IMR-90 (cell line): ENCODE measurements around the gene DLG4. TPM values are rescaled to one million over a fixed set of nuclear protein-coding genes. Genes with fewer than 3 reads are reported as not detected.
"Not testable (repeated sequence)": the region's sequence is repeated elsewhere in the genome, so short reads cannot be mapped to it uniquely, and the experiment has no call there.

ENCODE experiments used
- ATAC-seq: fragments of 200-7000 bp; cut with Tn5 transposase; 2 replicates; pipeline ENCODE4 v1.9.1; 2020; ENCODE audit warnings: low read depth, mild to moderate bottlenecking, moderate library complexity
- BruUV-seq: library from RNA; stranded (reverse); fragments of 400-500 nt; replicated peaks from 2 replicates; lab custom pipeline; 2021; lab: Mats Ljungman, UMichigan
- CTCF ChIA-PET: fragments of 300-600 bp; formaldehyde crosslinking; extraction: SDS; loops from one replicate; lab custom pipeline; 2021; ENCODE audit warnings: antibody characterized with exemption; lab: Yijun Ruan, JAX
- POLR2A ChIA-PET: fragments of 300-600 bp; sonication (Branson Sonifier 250); formaldehyde crosslinking; loops from one replicate; lab custom pipeline; 2022; ENCODE audit warnings: antibody characterized with exemption; ENCODE audit not compliant: unreplicated experiment; lab: Charles Lee
- DNase-seq: peaks from one replicate; pipeline ENCODE4 v3.0.0; 2013
- H2AFZ ChIP-seq: replicated peaks from 2 replicates; pipeline ENCODE3; 2013; ENCODE audit warnings: low read length, mild to moderate bottlenecking; ENCODE audit not compliant: poor library complexity
- H2AK5ac ChIP-seq: 2 replicates; pipeline ENCODE4 v1.6.1; 2013; ENCODE audit warnings: low read depth, low read length, inconsistent platforms
- H2AK9ac ChIP-seq: replicated peaks from 2 replicates; pipeline ENCODE3; 2013; ENCODE audit warnings: mild to moderate bottlenecking, low read depth, low read length, moderate library complexity; ENCODE audit not compliant: poor library complexity
- H2BK120ac ChIP-seq: 2 replicates; pipeline ENCODE4 v1.6.1; 2013; ENCODE audit warnings: low read depth, low read length, inconsistent platforms
- H2BK15ac ChIP-seq: 3 replicates; pipeline ENCODE4 v1.6.1; 2013; ENCODE audit warnings: low read depth, low read length, inconsistent platforms
- H2BK20ac ChIP-seq: 2 replicates; pipeline ENCODE4 v1.6.1; 2013; ENCODE audit warnings: low read depth, mild to moderate bottlenecking, inconsistent platforms, low read length, moderate library complexity
- H2BK5ac ChIP-seq: 2 replicates; pipeline ENCODE4 v1.6.1; 2013; ENCODE audit warnings: mild to moderate bottlenecking, low read depth, low read length, inconsistent platforms; ENCODE audit not compliant: poor library complexity, severe bottlenecking
- H3K14ac ChIP-seq: replicated peaks from 2 replicates; pipeline ENCODE4 v1.6.1; 2013; ENCODE audit warnings: low read depth, low read length, inconsistent platforms
- H3K18ac ChIP-seq: 2 replicates; pipeline ENCODE4 v1.6.1; 2013; ENCODE audit warnings: low read depth, low read length, control low read depth
- H3K23ac ChIP-seq: 2 replicates; pipeline ENCODE4 v1.6.1; 2013; ENCODE audit warnings: low read depth, low read length, inconsistent platforms
- H3K27ac ChIP-seq: 2 replicates; pipeline ENCODE4 v1.5.1; 2013; ENCODE audit warnings: mild to moderate bottlenecking, control low read depth, low read length; ENCODE audit not compliant: insufficient read depth
- H3K27me3 ChIP-seq: 2 replicates; pipeline ENCODE4 v1.6.1; 2013; ENCODE audit warnings: low read length; ENCODE audit not compliant: control insufficient read depth, insufficient read depth
- H3K36me3 ChIP-seq: 2 replicates; pipeline ENCODE4 v1.6.1; 2013; ENCODE audit warnings: low read length, mixed read lengths; ENCODE audit not compliant: control insufficient read depth, insufficient read depth
- H3K4ac ChIP-seq: 2 replicates; pipeline ENCODE4 v1.6.1; 2013; ENCODE audit warnings: low read depth, low read length, inconsistent platforms
- H3K4me1 ChIP-seq: 2 replicates; pipeline ENCODE4 v1.6.1; 2013; ENCODE audit warnings: low read length, mixed read lengths; ENCODE audit not compliant: control insufficient read depth, insufficient read depth
- H3K4me2 ChIP-seq: 2 replicates; pipeline ENCODE4 v1.6.1; 2013; ENCODE audit warnings: low read depth, mild to moderate bottlenecking, control low read depth, low read length, moderate library complexity
- H3K4me3 ChIP-seq: 2 replicates; pipeline ENCODE4 v1.5.1; 2013; ENCODE audit warnings: low read depth, mild to moderate bottlenecking, control low read depth, low read length, moderate library complexity; ENCODE audit not compliant: insufficient read depth
- H3K56ac ChIP-seq: 2 replicates; pipeline ENCODE4 v1.6.1; 2013; ENCODE audit warnings: low read length, inconsistent platforms; ENCODE audit not compliant: insufficient read depth; ENCODE audit errors: extremely low read depth
- H3K79me1 ChIP-seq, 2 experiments: 2 replicates each; pipeline ENCODE4 v1.6.1; 2013; ENCODE audit warnings: low read length in 2 of 2, inconsistent platforms in 1 of 2, low read depth in 1 of 2
- H3K9ac ChIP-seq: 2 replicates; pipeline ENCODE4 v1.6.1; 2013; ENCODE audit warnings: low read depth, low read length, control low read depth
- H3K9me1 ChIP-seq: 2 replicates; pipeline ENCODE4 v1.6.1; 2013; ENCODE audit warnings: low read length, inconsistent platforms; ENCODE audit not compliant: insufficient read depth
- H3K9me3 ChIP-seq: 2 replicates; pipeline ENCODE4 v1.6.1; 2013; ENCODE audit warnings: low read length; ENCODE audit not compliant: control insufficient read depth, insufficient read depth
- H4K20me1 ChIP-seq: 2 replicates; pipeline ENCODE4 v1.6.1; 2013; ENCODE audit warnings: low read length, inconsistent platforms; ENCODE audit not compliant: insufficient read depth
- H4K5ac ChIP-seq: 2 replicates; pipeline ENCODE4 v1.6.1; 2013; ENCODE audit warnings: mild to moderate bottlenecking, low read depth, low read length, control low read depth
- H4K8ac ChIP-seq, 2 experiments: 2 replicates each; pipeline ENCODE4 v1.6.1; 2013; ENCODE audit warnings: low read depth in 2 of 2, low read length in 2 of 2, control low read depth in 1 of 2, inconsistent platforms in 1 of 2
- H4K91ac ChIP-seq: 2 replicates; pipeline ENCODE4 v1.6.1; 2013; ENCODE audit warnings: low read depth, low read length, inconsistent platforms; ENCODE audit not compliant: insufficient read depth
- WGBS, 2 experiments: methylation state at CpG; one replicate each; pipeline versions ENCODE4 v1.1.5 to v1.1.7; 2013; ENCODE audit warnings: missing lambda C conversion rate in 2 of 2; ENCODE audit not compliant: insufficient read length in 1 of 2; ENCODE audit errors: extremely low coverage in 2 of 2; 5-methylcytosine and 5-hydroxymethylcytosine counted together
- dilution Hi-C: fragments of 300-500 bp; cut with HindIII; formaldehyde crosslinking; loops from one replicate; pipeline ENCODE4 v1.14.3; 2018; ENCODE audit warnings: low sequenced_read_pairs; ENCODE audit not compliant: unreplicated experiment
- in situ Hi-C: fragments of 300-500 bp; cut with MboI; formaldehyde crosslinking; loops from 3 replicates; pipeline ENCODE4 v1.14.3; 2019; ENCODE audit warnings: low sequenced_read_pairs, inconsistent platforms, mixed read lengths
- intact Hi-C: fragments of 100-400 bp; cut with micrococcal nuclease; formaldehyde crosslinking; loops from 2 replicates; pipeline ENCODE4 v1.10.0; 2022
- polyA plus RNA-seq, 3 experiments: library from polyadenylated mRNA; depleted of rRNA; stranded (reverse); fragments of >200 nt; gene quantifications; 2 replicates each; pipeline ENCODE4 v1.2.3, GENCODE V29; 2012; ENCODE audit warnings: low replicate concordance in 1 of 3
- total RNA-seq: library from RNA; depleted of rRNA; stranded (reverse); fragments of >200 nt; gene quantifications from 2 replicates; pipeline ENCODE4 v1.2.3, GENCODE V29; 2012

The DLG4 gene
- total and polyA plus RNA-seq, 2 of the 4 experiments (the other 2 are of a cell fraction), result 8.2 to 30.5 TPM

- H3K79me1 ChIP-seq, H3K27me3 ChIP-seq, H3K56ac ChIP-seq, H4K8ac ChIP-seq, POLR2A ChIA-PET, H2AFZ ChIP-seq, intact Hi-C loops, H3K9me3 ChIP-seq, H3K36me3 ChIP-seq, H4K91ac ChIP-seq, H2BK120ac ChIP-seq, H3K18ac ChIP-seq, H4K5ac ChIP-seq, H3K9ac ChIP-seq, H3K4me3 ChIP-seq, H2BK5ac ChIP-seq, H2BK15ac ChIP-seq, ATAC-seq, H2AK5ac ChIP-seq, H3K4me1 ChIP-seq, in situ Hi-C loops, H3K9me1 ChIP-seq, H3K4me2 ChIP-seq, H3K14ac ChIP-seq, H3K27ac ChIP-seq, BruUV-seq, H3K23ac ChIP-seq, H2AK9ac ChIP-seq, CTCF ChIA-PET, dilution Hi-C loops, H3K4ac ChIP-seq, DNase-seq, H4K20me1 ChIP-seq, H2BK20ac ChIP-seq: not testable (repeated sequence)
- no CpG with 5 or more reads among the region's 2 CpGs for WGBS, 2 experiments
These were observed 37.5 kb downstream of the DLG4 start for GRCh38 chr17:7182101-7182500.
